HG03571 (cell line): ENCODE data around the gene ERVMER34-1.

ENCODE experiments used
- ATAC-seq: cut with Tn5 transposase; IDR thresholded peaks from one replicate; pipeline ENCODE4 v1.9.1; 2021; ENCODE audit not compliant: unreplicated experiment

ERVMER34-1 gene

DNA sequence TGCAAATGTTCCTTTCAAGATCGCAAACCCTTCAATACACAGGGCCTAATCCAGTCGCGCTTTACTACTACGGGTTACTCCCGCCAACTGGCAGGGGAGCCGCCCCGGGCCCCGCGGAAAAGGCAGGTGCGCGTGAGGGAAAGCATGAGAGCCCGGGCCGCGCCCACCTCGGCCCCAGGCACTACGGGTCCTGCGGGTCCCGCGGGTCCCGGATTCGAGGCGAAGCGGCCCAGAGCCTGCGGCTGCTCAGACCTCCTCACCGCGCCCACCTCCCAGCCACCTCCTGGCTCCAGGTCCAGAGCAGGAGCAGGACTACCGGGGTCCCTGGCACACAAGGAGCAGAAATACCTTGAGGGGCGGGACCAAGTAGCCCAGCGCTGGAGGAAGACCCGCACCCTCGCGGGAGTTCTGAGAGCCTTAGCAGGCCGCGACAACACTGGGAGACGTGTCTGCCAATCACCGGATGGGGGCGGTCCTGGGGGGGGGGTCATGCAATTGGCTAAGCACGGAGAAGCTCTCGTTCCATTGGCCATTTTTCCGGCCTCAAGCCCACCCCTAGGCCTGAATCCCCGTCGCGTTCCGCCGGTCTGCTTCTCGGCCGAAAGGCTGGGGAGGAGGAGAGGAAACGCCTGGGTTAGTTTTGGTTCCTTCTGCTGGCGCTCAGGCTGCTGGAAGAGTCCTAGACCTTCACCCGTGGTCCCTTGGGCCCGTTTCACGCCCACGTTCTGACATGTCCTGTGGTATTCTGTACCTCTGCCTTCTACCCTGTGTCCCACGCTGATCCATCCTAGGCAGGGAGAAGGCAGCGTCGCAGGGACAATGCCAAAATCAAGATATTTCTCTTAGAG is 29.0 kb downstream of the ERVMER34-1 start:
- ATAC-seq, result peak; percentile 91

DNA sequence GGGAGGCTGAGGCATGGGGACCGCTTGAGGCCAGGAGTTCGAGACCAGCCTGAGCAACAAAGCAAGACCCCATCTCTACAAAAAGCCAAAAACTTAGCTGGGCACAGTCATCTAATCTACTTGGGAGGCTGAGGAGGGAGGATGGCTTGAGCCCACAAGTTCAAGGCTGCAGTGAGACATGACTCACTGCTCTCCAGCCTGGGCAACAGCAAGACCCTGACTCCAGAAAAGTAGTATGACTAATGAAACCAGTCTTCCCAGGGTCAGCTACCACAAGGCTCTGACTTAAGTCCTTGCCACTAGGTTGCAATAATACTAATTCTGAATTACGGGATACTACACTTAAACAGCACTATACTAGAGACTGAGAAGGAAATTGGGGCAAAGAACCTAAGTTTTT is 33.1 kb downstream of the ERVMER34-1 start:
- ATAC-seq, result no peak

DNA sequence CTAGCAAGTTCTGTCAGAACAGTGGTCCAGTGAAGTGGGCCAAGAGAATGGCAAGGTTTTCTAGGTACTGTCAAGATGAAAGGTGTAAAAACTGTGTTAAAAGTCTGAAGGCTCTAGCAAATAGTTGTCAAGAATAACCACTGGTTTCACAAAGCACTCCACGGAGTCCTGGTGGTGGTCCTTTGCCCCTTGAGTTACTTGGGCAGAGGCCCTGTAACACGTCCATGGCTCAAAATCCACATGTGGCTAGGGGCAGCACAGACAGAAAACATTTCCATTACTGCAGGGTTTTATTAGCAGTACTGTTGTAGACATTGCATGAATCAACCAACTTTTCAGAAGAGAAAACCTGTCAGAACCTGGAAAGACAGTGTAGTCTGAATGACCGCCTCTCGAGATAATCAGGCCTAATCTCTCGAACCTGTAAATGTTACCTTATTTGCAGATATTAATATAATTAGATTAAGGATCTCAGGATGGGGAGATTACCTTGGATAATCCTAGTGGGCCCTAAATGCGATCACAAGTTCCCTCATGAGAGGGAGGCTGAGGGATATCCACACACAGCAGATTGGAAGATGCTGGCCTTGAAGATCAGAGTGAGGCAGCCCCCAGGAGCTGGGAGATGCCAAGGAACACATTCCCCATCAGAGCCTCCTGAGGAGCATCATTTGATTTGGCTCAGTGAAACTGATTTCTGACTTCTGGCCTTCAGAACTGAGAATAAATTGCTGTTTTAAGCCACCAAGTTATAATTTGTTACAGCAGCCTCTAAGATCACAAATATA is 34.7 kb downstream of the ERVMER34-1 start:
- no peak for ATAC-seq

DNA sequence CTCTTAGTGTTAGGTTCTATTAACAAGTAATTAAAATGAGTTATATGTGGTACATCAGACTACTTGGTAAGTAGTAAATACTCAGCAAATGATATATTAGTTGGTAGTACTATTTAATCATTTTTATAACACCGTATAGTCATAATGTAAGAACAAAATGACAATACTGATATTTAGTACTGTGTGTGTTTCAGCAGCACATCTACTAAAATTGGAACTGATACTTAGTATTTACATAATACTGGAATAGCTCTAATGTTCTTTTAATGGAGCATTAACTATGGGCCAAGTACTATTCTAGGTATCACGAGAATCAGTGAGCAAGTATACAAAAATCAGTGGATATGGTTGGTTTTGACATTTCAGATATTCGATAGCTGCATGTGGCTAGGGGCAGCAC is 35.3 kb downstream of the ERVMER34-1 start:
- no peak for ATAC-seq

DNA sequence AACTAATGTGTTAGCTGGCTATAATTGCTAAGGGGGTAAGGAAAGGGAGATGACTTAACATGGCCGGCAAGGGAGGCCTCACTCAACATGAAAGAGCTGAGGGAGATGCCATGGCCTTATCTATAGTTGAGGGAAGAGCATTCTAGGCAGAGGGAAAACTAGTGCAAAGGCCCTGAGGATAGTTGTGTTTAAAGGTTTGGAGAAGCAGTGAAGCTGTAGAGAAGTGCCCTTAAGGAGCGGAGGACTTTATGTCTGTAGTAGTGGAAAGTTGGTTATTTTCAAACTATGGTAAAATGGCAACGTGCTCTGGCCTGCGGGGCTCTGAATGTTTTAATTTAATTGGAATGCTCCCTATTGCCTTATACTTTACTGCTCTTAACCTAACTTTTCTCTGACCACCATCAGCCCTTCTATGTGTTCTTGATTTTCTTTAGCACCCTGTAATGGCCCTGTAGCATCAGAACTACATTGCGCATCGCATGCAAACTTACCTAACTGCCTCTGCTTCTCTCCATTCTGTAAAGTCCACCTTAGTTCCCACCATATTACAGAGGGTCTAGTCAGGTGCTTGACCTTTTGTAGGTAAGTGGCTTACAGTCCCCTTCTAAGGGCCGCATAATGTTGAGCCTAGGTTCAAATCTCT is 35.8 kb downstream of the ERVMER34-1 start:
- ATAC-seq, result no peak

DNA sequence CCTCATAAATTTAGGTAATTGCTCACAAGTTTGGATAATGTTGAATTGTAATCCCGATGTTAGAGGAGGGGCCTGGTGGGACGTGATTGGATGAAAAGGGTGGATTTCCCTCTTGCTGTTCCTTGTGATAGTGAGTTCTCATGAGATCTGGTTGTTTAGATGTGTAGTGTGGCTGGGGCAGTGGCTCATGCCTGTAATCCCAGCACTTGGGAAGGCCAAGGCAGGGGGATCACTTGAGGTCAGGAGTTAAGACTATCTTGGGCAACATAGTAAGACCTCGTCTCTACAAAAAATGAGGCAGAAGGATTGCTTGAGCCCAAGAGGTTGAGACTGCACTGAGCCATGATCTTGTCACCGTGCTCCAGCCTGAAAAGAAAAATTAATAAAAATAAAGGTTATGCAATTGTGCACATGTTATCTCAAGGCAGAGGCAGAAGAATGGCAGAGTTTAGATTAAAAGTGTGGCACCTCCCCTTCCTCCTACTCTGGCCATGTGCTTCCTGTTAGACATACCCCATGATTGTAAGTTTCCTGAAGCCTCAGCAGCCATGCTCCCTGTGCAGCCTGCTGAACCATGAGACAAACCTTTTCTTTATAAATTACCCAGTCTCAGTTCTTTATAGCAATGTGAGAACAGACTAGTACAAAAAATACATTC is 36.5 kb downstream of the ERVMER34-1 start:
- no peak for ATAC-seq

DNA sequence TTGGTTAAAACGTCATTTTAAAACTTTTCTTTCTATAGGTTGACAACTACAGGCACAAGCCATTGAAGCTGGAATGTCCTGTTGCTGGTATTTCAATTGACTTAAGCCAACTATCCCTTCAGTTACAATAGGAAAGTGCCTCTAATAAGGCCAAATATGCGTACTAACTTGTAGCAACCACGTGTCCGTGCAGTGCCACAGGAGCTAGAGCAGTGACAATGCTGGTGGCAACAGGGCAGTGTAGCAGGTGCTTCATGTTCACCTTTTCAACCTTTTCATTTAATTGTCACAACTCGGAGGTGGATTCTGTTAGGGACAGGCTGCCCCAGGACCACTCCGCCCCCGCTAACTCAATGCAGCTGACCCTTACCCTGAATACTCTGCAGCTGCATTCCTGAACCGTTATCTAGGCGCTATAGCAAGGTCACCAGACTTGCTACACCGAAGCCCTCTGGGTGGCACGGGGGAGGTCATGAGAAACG is 37.7 kb downstream of the ERVMER34-1 start:
- no peak for ATAC-seq

DNA sequence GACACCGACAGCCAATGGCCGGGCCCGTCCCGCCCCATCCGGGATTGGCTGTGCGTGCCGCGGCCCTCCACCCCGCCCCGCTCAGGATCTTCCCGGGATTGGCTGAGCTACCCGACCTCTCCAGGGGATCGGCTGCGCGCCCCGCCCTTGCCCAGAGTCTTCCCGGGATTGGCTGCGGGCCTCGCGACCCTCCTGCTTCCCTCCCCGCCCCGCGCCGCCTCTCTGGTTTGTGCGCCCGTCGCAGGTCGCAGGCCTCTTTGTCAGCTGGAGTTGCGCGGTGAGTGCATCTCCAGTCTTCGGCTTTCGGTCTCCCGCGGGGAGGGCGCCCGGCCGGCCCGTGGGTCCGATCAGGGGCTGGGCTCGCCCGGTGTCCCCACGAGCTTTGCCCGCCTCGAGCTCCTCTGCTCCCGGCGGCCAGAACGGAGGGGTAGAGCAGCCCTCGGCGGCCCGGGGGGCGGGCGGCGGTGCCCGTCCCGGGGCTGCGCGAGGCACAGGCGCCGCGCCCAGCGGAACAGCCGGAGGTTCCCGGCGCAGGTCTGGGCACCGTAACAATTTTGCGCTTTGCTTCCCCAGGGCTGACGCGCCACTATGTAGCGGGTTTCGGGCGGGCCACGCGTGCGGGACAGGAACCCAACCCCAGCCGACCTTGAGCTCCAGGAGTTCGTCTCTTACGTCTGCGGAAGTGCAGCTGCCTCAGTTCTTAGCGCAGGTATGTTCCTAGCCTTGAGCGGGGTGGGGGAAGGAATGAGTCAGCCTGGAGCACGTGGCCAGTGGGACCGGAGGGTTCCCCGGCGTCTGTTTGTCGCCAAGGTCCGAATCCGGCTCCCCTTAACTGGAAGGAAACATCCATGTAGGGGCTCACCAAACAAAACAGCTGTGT is 38.7 kb downstream of the ERVMER34-1 start:
- ATAC-seq, result peak; percentile 93

DNA sequence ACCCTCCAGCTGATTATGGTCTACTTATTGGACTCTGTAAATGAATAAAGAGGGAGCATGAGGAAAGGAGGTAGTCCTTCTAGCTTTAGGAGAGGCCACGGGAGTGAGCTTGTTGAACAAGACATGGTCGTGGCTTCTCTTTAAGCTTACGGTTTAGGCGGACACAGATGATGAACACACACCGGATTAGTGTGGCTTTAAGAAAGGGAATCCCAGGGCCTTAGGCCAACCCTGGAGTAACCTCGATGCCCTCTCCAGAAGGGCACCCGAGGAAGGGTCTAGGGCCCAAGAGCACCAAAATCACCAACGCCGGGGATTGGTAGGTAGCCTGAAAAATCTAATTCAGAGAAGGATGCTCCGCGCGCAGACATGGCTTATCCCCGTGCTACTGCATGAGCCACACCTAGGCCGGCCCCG is 39.4 kb downstream of the ERVMER34-1 start:
- ATAC-seq, result peak; percentile 3

DNA sequence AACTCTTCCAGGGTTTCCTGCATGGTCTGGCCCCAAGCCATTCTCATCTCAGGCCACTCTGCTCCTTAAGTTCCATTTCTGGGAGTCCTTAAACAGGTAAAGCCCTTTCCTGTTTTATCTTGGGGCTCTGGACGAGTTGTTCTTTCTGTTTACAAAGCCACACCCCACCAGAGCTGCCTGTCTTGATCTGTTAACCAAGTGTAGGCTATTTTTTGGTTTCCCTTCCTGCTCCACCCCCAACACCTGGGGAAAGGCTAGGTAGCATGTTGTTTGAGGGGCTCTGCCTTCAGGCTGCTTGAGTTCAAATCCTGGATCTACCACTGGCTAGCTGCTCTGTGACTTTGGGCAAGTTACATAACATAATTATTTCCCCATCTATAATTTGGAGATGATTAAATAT is 40.0 kb downstream of the ERVMER34-1 start:
- ATAC-seq, result no peak

DNA sequence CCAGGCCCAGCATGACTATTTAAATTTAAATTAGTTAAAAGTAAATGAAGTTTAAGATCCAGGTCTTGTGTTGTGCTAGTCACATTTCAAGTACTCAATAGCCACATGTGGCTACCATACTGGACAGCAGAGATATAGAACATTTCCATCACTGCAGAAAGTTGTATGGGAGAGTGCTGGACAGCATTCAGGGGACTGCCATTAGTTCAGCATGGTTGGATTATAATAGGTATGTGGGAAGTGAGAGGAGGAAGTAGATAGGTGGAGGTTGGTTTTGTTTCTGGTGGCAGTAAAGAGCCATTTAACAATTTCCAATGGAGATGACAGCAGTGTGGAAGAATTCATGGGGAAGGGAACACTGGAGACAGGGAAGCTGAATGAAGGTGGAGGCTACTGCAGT is 42.1 kb downstream of the ERVMER34-1 start:
- ATAC-seq, result no peak

DNA sequence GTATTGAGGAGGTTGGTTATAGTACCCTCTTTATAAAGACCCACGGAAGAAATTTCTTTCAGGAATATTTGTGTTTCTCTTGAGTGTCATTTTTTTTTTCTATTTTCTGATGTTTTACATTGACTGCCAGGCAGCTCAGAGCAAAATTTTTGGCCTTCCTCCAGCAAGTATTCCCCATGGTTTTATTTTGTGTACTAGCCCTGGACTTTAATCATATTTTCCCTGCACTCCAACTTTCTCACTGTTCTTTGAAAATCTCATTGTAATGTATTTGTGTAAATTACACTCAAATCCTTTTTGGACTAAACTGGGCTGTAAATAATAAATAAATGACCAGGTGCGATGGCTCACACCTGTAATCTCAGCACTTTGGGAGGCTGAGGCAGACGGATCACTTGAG is 46.6 kb downstream of the ERVMER34-1 start:
- ATAC-seq, result no peak

DNA sequence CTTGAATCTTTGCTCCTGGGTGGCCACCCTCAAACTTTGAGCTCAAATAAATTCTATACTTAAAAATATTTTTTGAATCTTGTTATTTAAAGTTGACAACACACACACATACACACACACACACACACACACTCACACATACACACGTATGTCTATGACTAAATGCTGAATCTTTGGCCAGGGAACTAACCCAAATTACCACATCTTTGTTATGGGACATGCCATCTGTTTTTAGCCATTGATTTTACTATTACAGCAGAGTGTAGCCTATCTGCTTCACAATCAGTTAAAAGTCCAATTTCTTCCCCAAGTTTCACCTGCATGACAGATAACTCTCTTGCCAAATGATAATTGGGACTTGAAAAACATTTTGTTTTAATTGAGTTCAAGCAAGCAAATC is 47.1 kb downstream of the ERVMER34-1 start:
- no peak for ATAC-seq

DNA sequence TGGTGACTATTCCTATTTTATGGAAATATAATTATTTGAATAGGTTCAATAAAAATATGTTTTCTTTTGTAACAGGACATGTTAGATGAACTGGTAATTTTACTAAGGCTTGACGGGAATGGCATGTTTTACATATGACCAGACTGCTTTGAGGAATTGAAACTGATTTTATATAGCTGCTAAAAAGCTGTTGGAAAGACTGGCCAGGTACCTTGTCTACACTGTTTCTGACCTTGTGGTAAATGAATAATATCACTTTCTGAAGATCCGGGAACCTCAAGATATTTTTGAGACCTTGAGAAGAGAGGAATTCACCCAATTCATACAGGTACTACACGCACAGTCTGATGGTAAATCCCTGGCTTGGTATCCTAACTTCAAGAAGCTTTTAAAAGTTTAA is 50.0 kb downstream of the ERVMER34-1 start:
- ATAC-seq, result peak; percentile 97

DNA sequence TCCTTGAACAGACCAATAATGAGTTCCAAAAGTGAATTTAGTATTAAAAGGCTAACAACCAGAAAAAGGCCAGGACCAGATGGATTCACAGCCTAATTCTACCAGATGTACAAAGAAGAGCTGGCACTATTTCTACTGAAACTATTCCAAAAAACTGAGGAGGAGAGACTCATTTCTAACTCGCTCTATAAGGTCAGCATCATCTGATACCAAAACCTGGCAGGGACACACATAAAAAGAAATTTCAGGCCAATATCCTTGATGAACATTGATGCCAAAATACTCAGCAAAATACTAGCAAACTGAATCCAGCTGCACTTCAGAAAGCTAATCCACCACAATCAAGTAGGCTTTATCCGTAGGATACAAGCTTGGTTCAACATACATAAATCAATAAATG is 56.3 kb downstream of the ERVMER34-1 start:
- no peak for ATAC-seq

DNA sequence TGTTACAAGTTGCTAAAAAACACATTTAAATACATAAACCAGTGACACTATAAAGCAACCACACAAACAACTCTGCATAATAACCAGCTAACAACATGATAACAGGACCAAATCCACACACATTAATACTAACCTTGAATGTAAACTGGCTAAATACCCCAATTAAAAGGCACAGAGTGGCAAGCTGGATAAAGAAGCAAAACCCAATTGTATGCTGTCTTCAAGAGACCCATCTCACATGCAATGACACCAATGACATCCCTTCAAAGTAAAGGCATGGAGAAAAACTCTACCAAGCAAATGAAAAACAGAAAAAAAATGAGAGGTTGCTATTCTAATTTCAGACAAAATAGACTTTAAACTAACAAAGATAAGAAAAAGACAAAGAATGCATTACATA is 57.7 kb downstream of the ERVMER34-1 start:
- no peak for ATAC-seq
